HG03196 (cell line): ENCODE results near the gene ATG4C.

Experiments used
- ATAC-seq: cut with Tn5 transposase; IDR thresholded peaks from one replicate; pipeline ENCODE4 v1.9.1; 2021; ENCODE audit not compliant: unreplicated experiment

ATG4C gene

DNA sequence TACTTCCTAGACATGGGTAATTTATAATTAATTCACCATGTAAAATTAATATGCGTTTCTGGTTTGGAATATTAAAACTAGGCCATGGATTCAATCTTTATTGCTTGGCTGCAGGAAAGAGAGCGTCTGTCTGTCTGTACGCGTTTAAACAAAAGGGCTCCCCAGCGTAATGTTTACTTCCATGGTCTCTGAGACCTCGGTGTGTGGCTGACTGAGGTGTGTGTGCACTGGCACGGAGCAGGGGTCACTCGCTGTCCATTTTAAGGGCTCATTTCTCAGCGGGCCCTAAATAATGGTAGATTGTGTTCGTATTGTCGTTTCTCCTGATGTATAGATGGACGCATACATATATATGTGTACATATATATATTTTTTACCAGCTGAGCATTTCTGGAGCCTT is 119.6 kb downstream of the ATG4C start:
- ATAC-seq, result no peak

DNA sequence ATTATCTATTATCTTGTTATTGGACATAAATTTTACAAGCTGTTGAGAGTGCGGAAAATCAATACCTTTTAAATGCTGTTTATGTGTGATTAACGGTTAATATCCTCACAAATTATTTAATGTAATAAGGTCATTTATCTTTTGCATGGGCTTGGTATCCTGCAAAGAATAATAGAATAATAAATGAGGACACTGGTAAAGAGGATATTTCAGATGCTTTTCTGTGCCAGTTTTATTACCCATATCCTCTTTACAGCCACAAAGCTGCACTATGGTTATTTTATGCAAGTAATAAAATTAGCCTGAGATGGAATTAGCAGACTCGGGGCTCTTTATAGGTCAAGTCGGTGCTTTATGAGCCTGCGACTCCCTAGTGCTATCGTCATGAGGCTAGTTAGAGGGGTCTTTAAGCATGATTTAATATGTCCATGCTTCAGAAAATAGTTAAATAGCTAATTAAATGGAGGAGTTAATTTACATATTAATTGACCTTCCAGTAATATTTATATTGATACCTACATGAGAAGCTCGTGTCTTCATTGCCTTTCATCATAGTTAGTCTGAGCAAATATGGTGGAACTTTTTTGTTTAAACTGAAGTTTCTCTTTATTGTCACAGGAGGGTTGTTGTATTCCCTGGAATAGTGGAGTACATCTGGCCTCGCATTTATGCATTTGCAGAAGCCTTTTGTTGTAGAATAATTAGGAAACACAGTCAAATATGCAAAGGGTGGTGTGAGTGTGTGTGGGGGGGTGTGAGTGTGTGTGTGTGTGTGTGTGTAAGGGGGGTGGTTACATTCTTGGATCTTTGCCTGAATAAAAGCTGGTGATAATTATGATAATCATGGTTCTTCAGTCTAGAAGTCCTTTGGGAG is 120.3 kb downstream of the ATG4C start:
- ATAC-seq, result no peak

DNA sequence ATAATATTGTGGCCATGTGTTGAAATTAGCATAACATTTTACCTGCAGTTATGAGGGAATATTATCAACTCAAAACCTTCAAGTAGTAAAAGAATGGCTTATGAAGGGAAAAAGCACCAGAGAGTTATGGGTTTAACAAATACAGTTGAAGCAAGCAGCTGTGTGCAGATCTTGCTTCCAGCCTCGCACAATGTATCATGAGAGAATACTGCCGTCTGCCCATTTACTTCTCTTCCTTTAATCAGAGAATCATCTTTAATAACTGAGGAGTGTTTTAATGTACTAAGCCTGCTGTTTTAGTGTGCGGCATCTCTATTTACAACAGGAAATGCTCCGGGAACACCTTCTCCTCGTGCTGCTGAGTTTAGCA is 120.9 kb downstream of the ATG4C start:
- no peak for ATAC-seq

GRCh38 chr1:62905309-62905708 is 121.4 kb downstream of the ATG4C start:
- ATAC-seq, result no peak

- no peak for ATAC-seq
These were observed 121.9 kb downstream of the ATG4C start for GRCh38 chr1:62905872-62906271.

- ATAC-seq, result no peak
These were observed 122.5 kb downstream of the ATG4C start for GRCh38 chr1:62906428-62906886.

DNA sequence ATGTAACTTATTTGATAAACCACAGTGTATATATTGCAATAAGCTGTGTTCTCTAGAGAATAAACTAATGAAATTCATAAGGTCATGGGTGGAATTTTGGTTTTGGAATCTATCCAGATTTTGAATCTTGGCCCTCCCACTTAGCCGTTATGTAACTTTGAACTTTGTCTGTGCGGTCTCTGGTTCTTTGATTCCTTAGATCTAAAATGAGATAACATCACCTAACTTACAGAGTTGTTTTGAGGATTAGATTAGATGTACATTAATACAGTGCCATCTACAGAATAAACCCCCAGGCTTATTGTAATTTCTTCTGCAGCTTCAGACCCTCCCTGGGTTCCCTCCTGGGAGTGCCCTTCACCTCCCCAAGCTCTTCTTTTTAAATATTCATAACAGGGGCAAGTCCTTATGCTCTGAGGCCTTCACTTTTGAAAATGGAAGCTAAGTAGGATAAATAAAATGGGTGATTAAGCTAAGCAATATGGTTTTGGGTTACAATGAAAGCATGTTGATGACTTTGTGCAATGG is 124.3 kb downstream of the ATG4C start:
- ATAC-seq, result no peak

DNA sequence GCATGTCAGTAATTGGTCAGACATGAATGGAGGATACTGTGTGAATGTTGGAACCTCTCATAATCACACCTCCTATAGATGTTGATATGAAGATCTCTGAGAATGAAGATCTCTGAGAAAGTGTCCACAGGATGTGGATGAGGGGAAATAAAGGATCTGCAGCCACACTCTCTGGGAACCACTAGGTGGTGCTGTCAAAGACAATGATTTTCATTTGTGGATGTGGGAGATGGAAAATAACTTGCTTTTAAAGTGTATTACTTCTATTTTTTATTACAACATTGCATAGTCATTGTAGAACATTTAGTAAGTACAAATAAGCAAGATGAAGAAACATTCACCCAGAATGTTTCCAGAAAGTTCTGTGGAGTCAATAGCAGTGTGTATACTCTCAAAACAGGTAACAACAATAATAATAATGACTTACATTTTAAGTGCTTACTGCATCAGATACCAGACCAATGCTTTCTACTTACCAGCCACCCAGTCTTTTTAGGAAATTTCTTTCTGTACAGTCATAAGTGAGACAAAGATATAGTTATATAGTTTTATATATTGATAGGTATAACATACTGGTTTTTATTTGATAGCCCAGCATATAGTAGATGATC is 128.2 kb downstream of the ATG4C start:
- ATAC-seq, result no peak
